ENCODE measurements around the gene PPP2R2C. TPM values are rescaled to one million over a fixed set of nuclear protein-coding genes. Genes with fewer than 3 reads are reported as not detected.

The PPP2R2C gene
- total RNA-seq, 1 donor from 2014 or later, result 0.60 TPM

GRCh38 chr4:6313216-6313615, 159.2 kb downstream of the PPP2R2C start:
- DNase-seq (ENCODE audit: low read depth in 2 of 2), result no peak

- no peak for DNase-seq (ENCODE audit: low read depth in 2 of 2)
Measured at GRCh38 chr4:6309777-6310176, 162.6 kb downstream of the PPP2R2C start.

GRCh38 chr4:6308899-6309643, 163.3 kb downstream of the PPP2R2C start:
- peak in 1 of 2 donors; percentile 69 for DNase-seq (ENCODE audit: low read depth in 2 of 2)

- DNase-seq (ENCODE audit: low read depth in 2 of 2), result no peak
Measured at GRCh38 chr4:6307891-6308290, 164.5 kb downstream of the PPP2R2C start.

GRCh38 chr4:6307230-6307629, 165.2 kb downstream of the PPP2R2C start:
- DNase-seq (ENCODE audit: low read depth in 2 of 2), result no peak

GRCh38 chr4:6306299-6306698, 166.1 kb downstream of the PPP2R2C start:
- DNase-seq (ENCODE audit: low read depth in 2 of 2), result no peak

GRCh38 chr4:6303943-6304342, 168.5 kb downstream of the PPP2R2C start:
- DNase-seq (ENCODE audit: low read depth in 2 of 2), result no peak

GRCh38 chr4:6302869-6303268, 169.5 kb downstream of the PPP2R2C start:
- DNase-seq (ENCODE audit: low read depth in 2 of 2), result no peak

- DNase-seq (ENCODE audit: low read depth in 2 of 2), result no peak
Measured at GRCh38 chr4:6301732-6302442, 170.5 kb downstream of the PPP2R2C start.

GRCh38 chr4:6301051-6301731, 171.2 kb downstream of the PPP2R2C start:
- DNase-seq (ENCODE audit: low read depth in 2 of 2), result no peak

GRCh38 chr4:6300359-6300758, 172.1 kb downstream of the PPP2R2C start:
- DNase-seq (ENCODE audit: low read depth in 2 of 2), result no peak

- DNase-seq (ENCODE audit: low read depth in 2 of 2), result no peak
Measured at GRCh38 chr4:6299875-6300274, 172.5 kb downstream of the PPP2R2C start.

- DNase-seq (ENCODE audit: low read depth in 2 of 2), result no peak
Measured at GRCh38 chr4:6298852-6299251, 173.6 kb downstream of the PPP2R2C start.

GRCh38 chr4:6298035-6298434, 174.4 kb downstream of the PPP2R2C start:
- no peak for DNase-seq (ENCODE audit: low read depth in 2 of 2)

GRCh38 chr4:6297266-6297815, 175.1 kb downstream of the PPP2R2C start:
- DNase-seq (ENCODE audit: low read depth in 2 of 2), result no peak

- no peak for DNase-seq (ENCODE audit: low read depth in 2 of 2)
Measured at GRCh38 chr4:6296026-6296425, 176.4 kb downstream of the PPP2R2C start.

GRCh38 chr4:6295495-6295894, 176.9 kb downstream of the PPP2R2C start:
- no peak for DNase-seq (ENCODE audit: low read depth in 2 of 2)

GRCh38 chr4:6294705-6295421, 177.6 kb downstream of the PPP2R2C start:
- no peak for DNase-seq (ENCODE audit: low read depth in 2 of 2)

- DNase-seq (ENCODE audit: low read depth in 2 of 2), result no peak
Measured at GRCh38 chr4:6293661-6294060, 178.8 kb downstream of the PPP2R2C start.

- no peak for DNase-seq (ENCODE audit: low read depth in 2 of 2)
Measured at GRCh38 chr4:6293097-6293445, 179.3 kb downstream of the PPP2R2C start.

- DNase-seq (ENCODE audit: low read depth in 2 of 2), result no peak
Measured at GRCh38 chr4:6292376-6293096, 179.9 kb downstream of the PPP2R2C start.
